ENCODE results near the gene MBP. TPM values are rescaled to one million over a fixed set of nuclear protein-coding genes. Genes with fewer than 3 reads are reported as not detected.
A peak's percentile ranks its signal among the peaks of the same experiment; 100 is the strongest.

MBP gene
- total and polyA plus RNA-seq, 2 of the 13 experiments (the other 11 are each of a cell fraction or from before 2014, with no cell fraction given), result 5.0 to 8.5 TPM

GRCh38 chr18:77114415-77115191 lies 18.0 kb downstream of the MBP start (continued):
- TF ChIP-seq, protein P1, sequence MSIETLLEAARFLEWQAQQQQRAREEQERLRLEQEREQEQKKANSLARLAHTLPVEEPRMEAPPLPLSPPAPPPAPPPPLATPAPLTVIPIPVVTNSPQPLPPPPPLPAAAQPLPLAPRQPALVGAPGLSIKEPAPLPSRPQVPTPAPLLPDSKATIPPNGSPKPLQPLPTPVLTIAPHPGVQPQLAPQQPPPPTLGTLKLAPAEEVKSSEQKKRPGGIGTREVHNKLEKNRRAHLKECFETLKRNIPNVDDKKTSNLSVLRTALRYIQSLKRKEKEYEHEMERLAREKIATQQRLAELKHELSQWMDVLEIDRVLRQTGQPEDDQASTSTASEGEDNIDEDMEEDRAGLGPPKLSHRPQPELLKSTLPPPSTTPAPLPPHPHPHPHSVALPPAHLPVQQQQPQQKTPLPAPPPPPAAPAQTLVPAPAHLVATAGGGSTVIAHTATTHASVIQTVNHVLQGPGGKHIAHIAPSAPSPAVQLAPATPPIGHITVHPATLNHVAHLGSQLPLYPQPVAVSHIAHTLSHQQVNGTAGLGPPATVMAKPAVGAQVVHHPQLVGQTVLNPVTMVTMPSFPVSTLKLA (IDR thresholded peaks at IDR 0.05), result peak; percentile 86
- TF ChIP-seq, protein P2, sequence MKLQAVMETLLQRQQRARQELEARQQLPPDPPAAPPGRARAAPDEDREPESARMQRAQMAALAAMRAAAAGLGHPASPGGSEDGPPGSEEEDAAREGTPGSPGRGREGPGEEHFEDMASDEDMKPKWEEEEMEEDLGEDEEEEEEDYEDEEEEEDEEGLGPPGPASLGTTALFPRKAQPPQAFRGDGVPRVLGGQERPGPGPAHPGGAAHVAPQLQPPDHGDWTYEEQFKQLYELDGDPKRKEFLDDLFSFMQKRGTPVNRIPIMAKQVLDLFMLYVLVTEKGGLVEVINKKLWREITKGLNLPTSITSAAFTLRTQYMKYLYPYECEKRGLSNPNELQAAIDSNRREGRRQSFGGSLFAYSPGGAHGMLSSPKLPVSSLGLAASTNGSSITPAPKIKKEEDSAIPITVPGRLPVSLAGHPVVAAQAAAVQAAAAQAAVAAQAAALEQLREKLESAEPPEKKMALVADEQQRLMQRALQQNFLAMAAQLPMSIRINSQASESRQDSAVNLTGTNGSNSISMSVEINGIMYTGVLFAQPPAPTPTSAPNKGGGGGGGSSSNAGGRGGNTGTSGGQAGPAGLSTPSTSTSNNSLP (IDR thresholded peaks at IDR 0.05; ENCODE audit: low read depth, low read length), result no peak
- TF ChIP-seq SRSF1 (optimal IDR thresholded peaks at IDR 0.05; ENCODE audit: low read depth, low read length), result no peak
- TF ChIP-seq ZMYM2 (CRISPR knock-in tag; IDR thresholded peaks at IDR 0.05), result no peak
- TF ChIP-seq RXRA (CRISPR knock-in tag; IDR thresholded peaks at IDR 0.05), result peak; percentile 60
- peak; percentile 92 for TF ChIP-seq MTA1 (CRISPR knock-in tag; IDR thresholded peaks at IDR 0.05; ENCODE audit: borderline replicate concordance)
- no peak for TF ChIP-seq CENPT (CRISPR knock-in tag; IDR thresholded peaks at IDR 0.05; ENCODE audit: low read depth)
- TF ChIP-seq ZNF607 (CRISPR knock-in tag; IDR thresholded peaks at IDR 0.05; ENCODE audit: borderline replicate concordance), result 0 out of 2 replicates have a peak, but pooled peaks have one; percentile 19
- no peak for TF ChIP-seq PCBP2 (optimal IDR thresholded peaks at IDR 0.05; ENCODE audit: low read depth, low read length, poor library complexity, severe bottlenecking)
- TF ChIP-seq GZF1 (CRISPR knock-in tag; IDR thresholded peaks at IDR 0.05), result peak; percentile 63; the same call in 1 of the 2 replicates
- no peak for TF ChIP-seq SP140L (CRISPR knock-in tag; IDR thresholded peaks at IDR 0.05; ENCODE audit: borderline replicate concordance)
- TF ChIP-seq DRAP1 (CRISPR knock-in tag; IDR thresholded peaks at IDR 0.05), result no peak; the same call in 1 of the 2 replicates
- TF ChIP-seq ZZZ3 (CRISPR knock-in tag; IDR thresholded peaks at IDR 0.05; ENCODE audit: borderline replicate concordance), result no peak
- TF ChIP-seq THAP7 (CRISPR knock-in tag; IDR thresholded peaks at IDR 0.05), result peak; percentile 82; the same call in 1 of the 2 replicates
- no peak for TF ChIP-seq TRAFD1 (CRISPR knock-in tag; IDR thresholded peaks at IDR 0.05; ENCODE audit: borderline replicate concordance)
- TF ChIP-seq, protein P3, sequence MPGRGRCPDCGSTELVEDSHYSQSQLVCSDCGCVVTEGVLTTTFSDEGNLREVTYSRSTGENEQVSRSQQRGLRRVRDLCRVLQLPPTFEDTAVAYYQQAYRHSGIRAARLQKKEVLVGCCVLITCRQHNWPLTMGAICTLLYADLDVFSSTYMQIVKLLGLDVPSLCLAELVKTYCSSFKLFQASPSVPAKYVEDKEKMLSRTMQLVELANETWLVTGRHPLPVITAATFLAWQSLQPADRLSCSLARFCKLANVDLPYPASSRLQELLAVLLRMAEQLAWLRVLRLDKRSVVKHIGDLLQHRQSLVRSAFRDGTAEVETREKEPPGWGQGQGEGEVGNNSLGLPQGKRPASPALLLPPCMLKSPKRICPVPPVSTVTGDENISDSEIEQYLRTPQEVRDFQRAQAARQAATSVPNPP (CRISPR knock-in tag; IDR thresholded peaks at IDR 0.05), result no peak
- TF ChIP-seq PITX1 (CRISPR knock-in tag; IDR thresholded peaks at IDR 0.05), result peak; percentile 68
- TF ChIP-seq, protein P4, sequence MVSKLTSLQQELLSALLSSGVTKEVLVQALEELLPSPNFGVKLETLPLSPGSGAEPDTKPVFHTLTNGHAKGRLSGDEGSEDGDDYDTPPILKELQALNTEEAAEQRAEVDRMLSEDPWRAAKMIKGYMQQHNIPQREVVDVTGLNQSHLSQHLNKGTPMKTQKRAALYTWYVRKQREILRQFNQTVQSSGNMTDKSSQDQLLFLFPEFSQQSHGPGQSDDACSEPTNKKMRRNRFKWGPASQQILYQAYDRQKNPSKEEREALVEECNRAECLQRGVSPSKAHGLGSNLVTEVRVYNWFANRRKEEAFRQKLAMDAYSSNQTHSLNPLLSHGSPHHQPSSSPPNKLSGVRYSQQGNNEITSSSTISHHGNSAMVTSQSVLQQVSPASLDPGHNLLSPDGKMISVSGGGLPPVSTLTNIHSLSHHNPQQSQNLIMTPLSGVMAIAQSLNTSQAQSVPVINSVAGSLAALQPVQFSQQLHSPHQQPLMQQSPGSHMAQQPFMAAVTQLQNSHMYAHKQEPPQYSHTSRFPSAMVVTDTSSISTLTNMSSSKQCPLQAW (CRISPR knock-in tag; IDR thresholded peaks at IDR 0.05), result peak; percentile 99
- no peak for TF ChIP-seq KDM6A (CRISPR knock-in tag; IDR thresholded peaks at IDR 0.05; ENCODE audit: low read depth)
- TF ChIP-seq MAFF (IDR thresholded peaks at IDR 0.05; ENCODE audit: low read depth, low read length), result 0 out of 2 replicates have a peak, but pooled peaks have one; percentile 19

Measured in HepG2 (cell line).